ENCODE data around the gene EIF2B2. TPM values are rescaled to one million over a fixed set of nuclear protein-coding genes. Genes with fewer than 3 reads are reported as not detected.

The EIF2B2 gene
- total RNA-seq, 2 donors from 2014 or later: 34.0 to 48.9 TPM

DNA sequence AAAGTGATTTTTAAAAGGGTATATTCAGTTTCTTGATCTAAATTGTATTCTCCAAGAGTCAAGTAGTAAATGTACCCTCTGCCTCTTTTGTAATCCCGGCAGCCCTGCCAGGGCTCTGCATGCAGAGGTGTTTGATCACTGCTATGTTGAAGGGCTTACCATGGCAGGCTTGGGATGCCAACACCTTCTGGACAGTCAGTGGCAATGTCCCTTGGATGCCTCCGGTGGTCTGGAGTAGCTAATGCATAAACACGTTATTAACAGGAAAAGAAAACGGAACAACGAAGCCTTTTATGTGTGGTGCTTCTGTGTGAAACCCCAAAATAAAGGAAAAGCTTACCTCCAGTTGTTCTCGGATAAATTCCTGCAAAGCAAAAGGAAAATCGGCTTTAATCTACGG, 19.9 kb downstream of the EIF2B2 start:
- Histone ChIP-seq H3K27ac (no peak overlapping the region), H3K4me1 (no peaks in the 10 kb centered on the region), H3K9me3 (no peaks in the 10 kb centered on the region), H3K27me3 (no peaks in the 10 kb centered on the region), H3K4me3 (no peak overlapping the region), H3K36me3 (no peaks in the 10 kb centered on the region), H3K9ac (ENCODE audit: low read depth in 2 of 2, low read length in 2 of 2) (no peak overlapping the region)
- TF ChIP-seq CTCF (IDR thresholded peaks at IDR 0.05): no peak
- intact Hi-C loops (cut with DNase I): no loop called here
- DNase-seq: no peak

GRCh38 chr14:75023108-75023507, 20.4 kb downstream of the EIF2B2 start:
- TF ChIP-seq CTCF (IDR thresholded peaks at IDR 0.05): no peak
- H3K36me3 ChIP-seq: no peaks in the 10 kb centered on the region
- no peak overlapping the region for H3K4me3 ChIP-seq
- no peak overlapping the region for H3K27ac ChIP-seq
- H3K4me1 ChIP-seq: no peaks in the 10 kb centered on the region
- H3K9ac ChIP-seq (ENCODE audit: low read depth in 2 of 2, low read length in 2 of 2): no peak overlapping the region
- H3K27me3 ChIP-seq: no peaks in the 10 kb centered on the region
- intact Hi-C loops (cut with DNase I): no loop called here
- DNase-seq: no peak
- H3K9me3 ChIP-seq: no peaks in the 10 kb centered on the region

DNA sequence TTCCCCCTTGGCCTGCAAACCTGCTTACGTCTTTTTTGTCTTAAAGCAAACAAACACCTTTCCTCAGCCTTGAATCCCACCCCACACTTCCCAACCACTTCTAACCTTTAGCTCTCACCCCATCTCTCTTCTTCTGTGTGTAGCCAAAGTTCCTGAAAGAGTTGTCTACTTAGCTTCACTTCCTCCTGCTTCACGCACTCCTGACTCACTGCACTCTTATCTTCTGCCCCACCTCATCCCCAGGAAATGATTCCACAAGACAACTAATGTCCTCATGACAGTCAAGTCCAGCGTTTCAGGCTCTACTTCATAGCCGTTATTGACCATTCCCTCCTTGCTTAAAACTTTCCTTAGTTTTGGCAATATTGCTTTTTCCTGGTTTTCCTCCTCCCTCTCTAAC, 22.4 kb downstream of the EIF2B2 start:
- peak overlapping the region; percentile 61 for H3K27ac ChIP-seq
- TF ChIP-seq CTCF (IDR thresholded peaks at IDR 0.05): no peak
- no peaks in the 10 kb centered on the region for H3K4me1 ChIP-seq
- intact Hi-C loops (cut with DNase I): no loop called here
- H3K9ac ChIP-seq (ENCODE audit: low read depth in 2 of 2, low read length in 2 of 2): no peak overlapping the region
- H3K36me3 ChIP-seq: no peaks in the 10 kb centered on the region
- H3K9me3 ChIP-seq: no peaks in the 10 kb centered on the region
- no peak overlapping the region for H3K4me3 ChIP-seq
- DNase-seq: peak; percentile 36
- H3K27me3 ChIP-seq: no peaks in the 10 kb centered on the region

DNA sequence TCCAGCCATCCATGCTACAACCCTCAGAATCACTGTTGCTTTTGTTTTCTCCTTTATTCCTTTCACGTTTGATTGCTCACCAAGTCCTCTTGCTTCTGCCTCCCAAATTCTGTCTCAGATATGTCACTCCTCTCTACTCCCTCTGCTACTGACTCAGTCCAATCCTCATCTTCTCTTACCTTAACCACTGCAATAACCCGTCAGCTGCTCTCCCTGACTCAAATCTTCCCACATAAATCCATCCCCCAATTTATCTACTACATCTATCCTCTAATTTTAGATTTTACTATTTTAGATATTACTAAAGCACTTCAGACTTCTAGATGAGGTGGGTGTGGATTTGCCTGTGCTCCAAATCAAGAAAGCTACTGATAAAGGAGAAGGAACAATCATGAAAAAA, 23.2 kb downstream of the EIF2B2 start:
- no peak overlapping the region for H3K4me3 ChIP-seq
- DNase-seq: no peak
- no peaks in the 10 kb centered on the region for H3K4me1 ChIP-seq
- H3K36me3 ChIP-seq: no peaks in the 10 kb centered on the region
- H3K9ac ChIP-seq (ENCODE audit: low read depth in 2 of 2, low read length in 2 of 2): no peak overlapping the region
- no peaks in the 10 kb centered on the region for H3K9me3 ChIP-seq
- intact Hi-C loops (cut with DNase I): no loop called here
- no peaks in the 10 kb centered on the region for H3K27me3 ChIP-seq
- no peak for TF ChIP-seq CTCF (IDR thresholded peaks at IDR 0.05)
- no peak overlapping the region for H3K27ac ChIP-seq

DNA sequence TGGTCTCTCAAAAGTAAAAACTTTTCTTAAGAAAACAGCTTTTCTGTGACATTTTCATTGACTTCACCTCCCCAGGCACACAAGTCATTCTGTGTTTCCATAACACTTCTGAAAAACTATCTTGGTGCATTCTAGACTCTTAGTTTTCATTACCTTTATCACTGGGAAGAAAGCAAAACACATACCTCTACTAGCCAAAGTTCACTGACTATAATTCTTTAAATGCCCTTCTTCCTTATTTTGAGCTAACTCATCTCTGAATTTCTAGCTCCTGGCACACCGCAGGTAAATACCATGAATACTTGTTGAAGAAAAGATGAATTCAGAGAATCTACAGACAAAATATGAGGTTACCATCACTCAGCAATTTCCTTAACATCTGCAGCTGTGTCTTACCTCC, 27.4 kb downstream of the EIF2B2 start:
- intact Hi-C loops (cut with DNase I): no loop called here
- H3K4me1 ChIP-seq: no peaks in the 10 kb centered on the region
- H3K27ac ChIP-seq: no peak overlapping the region
- H3K27me3 ChIP-seq: no peaks in the 10 kb centered on the region
- H3K4me3 ChIP-seq: no peak overlapping the region
- TF ChIP-seq CTCF (IDR thresholded peaks at IDR 0.05): no peak
- no peak for DNase-seq
- H3K9me3 ChIP-seq: no peaks in the 10 kb centered on the region
- H3K36me3 ChIP-seq: no peaks in the 10 kb centered on the region
- no peak overlapping the region for H3K9ac ChIP-seq (ENCODE audit: low read depth in 2 of 2, low read length in 2 of 2)

DNA sequence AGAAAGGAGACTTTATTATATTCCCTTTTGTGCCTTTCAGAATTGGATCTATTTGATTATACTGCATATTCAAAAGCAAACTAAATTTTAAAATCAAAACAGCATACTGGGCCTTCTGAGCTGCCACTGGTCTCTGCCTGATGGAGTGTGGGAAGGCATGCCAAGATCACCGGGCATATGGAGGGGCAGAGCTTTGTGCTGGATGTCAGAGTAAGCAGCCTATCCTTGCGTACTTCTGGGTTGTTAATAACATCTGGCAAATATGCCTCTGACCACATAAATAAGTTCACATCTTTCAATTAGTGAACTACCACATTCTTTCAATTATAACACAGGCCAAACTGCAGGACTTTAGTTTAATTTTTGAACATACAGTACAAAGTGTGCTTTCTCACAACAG, 30.2 kb downstream of the EIF2B2 start:
- Histone ChIP-seq H3K4me1 (no peaks in the 10 kb centered on the region), H3K9me3 (no peaks in the 10 kb centered on the region), H3K36me3 (no peaks in the 10 kb centered on the region), H3K4me3 (no peak overlapping the region), H3K27ac (no peak overlapping the region), H3K9ac (ENCODE audit: low read depth in 2 of 2, low read length in 2 of 2) (no peak overlapping the region), H3K27me3 (no peaks in the 10 kb centered on the region)
- no peak for DNase-seq
- intact Hi-C loops (cut with DNase I): no loop called here
- no peak for TF ChIP-seq CTCF (IDR thresholded peaks at IDR 0.05)

Data from colonic mucosa (tissue), 4 donors.